Activated naive CD4-positive, alpha-beta T cell treated with anti-CD3 and anti-CD28 coated beads for 36 hours (primary cell): ENCODE data around the gene OBSL1. TPM values are rescaled to one million over a fixed set of nuclear protein-coding genes. Genes with fewer than 3 reads are reported as not detected.

Source experiments
- CTCF ChIA-PET: fragments of 350-600 bp; sonication (Branson Sonifier 250); formaldehyde crosslinking; loops from one replicate; lab custom pipeline; 2021; ENCODE audit warnings: antibody characterized with exemption; lab: Charles Lee
- DNase-seq: peaks from one replicate; pipeline ENCODE4 v3.0.0-alpha.2; 2020
- H3K27ac Mint-ChIP-seq: one replicate; pipeline ENCODE4 v1.8.0; 2021; ENCODE audit warnings: mild to moderate bottlenecking, mixed read lengths
- H3K27me3 Mint-ChIP-seq: one replicate; pipeline ENCODE4 v1.8.0; 2021; ENCODE audit warnings: low read depth, mixed read lengths
- H3K36me3 Mint-ChIP-seq: one replicate; pipeline ENCODE4 v1.8.0; 2021; ENCODE audit warnings: low read depth, mixed read lengths
- H3K4me1 Mint-ChIP-seq: one replicate; pipeline ENCODE4 v1.8.0; 2021; ENCODE audit warnings: low read depth, mixed read lengths
- H3K4me3 Mint-ChIP-seq: one replicate; pipeline ENCODE4 v1.8.0; 2021; ENCODE audit warnings: mild to moderate bottlenecking, moderate library complexity, mixed read lengths
- H3K9me3 Mint-ChIP-seq: one replicate; pipeline ENCODE4 v1.8.0; 2021; ENCODE audit warnings: mixed read lengths
- intact Hi-C: fragments of 100-400 bp; cut with micrococcal nuclease; formaldehyde crosslinking; loops from one replicate; pipeline ENCODE4 v1.15.1; 2023
- total RNA-seq, 2 experiments: library from RNA; stranded (reverse); gene quantifications; one replicate each; pipeline ENCODE4 v1.2.3, GENCODE V29; 2021

OBSL1 gene
- total RNA-seq: 1 to 10 TPM; 1.5 to 1.6 TPM

DNA sequence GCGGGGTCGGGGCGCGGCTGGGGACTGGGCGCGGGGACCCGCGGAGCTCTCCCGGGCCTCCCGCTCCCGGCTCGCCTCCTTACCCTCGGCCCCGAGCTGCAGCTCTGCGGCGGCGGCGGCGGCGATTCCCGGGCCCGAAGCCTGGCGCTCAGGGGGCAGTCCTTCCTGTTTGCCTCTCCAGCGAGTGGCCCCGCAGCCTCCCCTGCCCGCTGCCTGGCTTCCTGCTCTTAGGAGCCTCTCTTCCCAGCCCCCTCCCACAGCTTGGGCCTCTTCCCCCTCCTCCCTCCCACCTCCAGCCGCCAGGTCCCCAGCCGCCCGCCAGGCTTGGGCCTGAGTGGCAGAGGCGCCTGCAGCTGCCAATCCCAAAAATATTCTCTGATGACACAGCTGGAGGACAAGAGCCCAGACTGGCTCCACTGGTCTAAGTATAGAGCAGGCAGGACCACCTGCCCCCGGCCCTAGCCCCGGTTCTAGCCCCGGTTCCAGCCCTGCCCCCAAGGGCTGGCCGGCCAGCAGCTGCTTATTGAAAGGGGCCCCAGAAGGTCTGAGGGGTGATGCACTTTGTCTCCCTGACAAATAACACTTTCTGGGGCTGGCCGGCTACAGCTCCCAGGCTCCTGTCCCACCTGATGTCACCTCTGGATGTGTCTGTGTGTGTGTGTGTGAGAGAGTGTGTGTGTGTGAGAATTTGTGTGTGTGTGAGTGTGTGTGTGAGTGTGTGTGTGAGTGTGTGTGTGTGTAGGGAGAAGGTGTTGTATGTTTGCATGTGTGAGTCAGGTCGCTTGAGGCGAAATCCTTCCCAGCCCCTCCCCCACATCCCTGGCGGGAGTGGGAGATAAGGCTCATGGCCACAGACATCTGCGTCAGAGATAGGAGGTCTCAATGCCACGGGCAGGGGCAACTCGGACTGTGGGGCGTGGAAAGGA is at the start of gene OBSL1:
OBSL1 (minus strand) TSS at position 229 of the 926 bp plus-strand sequence. CDS start 307 bp downstream, outside the sequence.
- Mint-ChIP-seq H3K27ac (no peak within 1 kb of the TSS), H3K9me3 (no peaks in the 10 kb centered on the region), H3K4me3 (peak within 1 kb of the TSS; percentile 52), H3K27me3 (peaks cover 41% of the 10 kb centered on the region), H3K4me1 (no peaks in the 10 kb centered on the region), H3K36me3 (no peaks in the 10 kb centered on the region)
- intact Hi-C loops: no loop called here
- DNase-seq: no peak
- CTCF ChIA-PET: interaction anchor here (0.7 to 1.4 kb wide), 3 partner anchors 13 to 168 kb away, joined by 3 to 6 read pairs (median 6); no protein-coding TSS in a partner anchor

DNA sequence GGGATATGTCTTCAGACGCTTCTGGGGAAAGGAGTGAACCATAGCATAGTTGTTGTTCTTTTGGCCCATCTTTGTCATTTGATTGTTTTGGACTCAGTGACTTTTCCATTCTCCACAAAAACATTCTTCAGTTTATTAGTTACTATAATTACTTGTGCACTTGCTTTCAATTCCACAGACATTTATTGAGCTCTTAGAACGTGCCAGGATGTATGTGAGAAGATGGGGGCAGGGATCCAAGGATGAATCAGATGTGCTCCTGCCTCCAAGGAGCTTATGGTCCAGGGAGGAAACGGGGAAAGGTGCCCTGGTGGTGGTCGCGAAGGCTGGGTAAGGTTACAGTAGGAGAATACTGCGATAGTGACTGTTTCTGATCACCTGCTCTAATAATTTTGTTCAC is 49.2 kb upstream of the OBSL1 start:
- H3K4me1 Mint-ChIP-seq: no peaks in the 10 kb centered on the region
- H3K36me3 Mint-ChIP-seq: no peaks in the 10 kb centered on the region
- DNase-seq: no peak
- CTCF ChIA-PET: interaction anchor here (0.6 to 1.5 kb wide), 3 partner anchors 21 to 652 kb away, joined by 3 to 4 read pairs (median 3); no protein-coding TSS in a partner anchor
- H3K27ac Mint-ChIP-seq: no peak overlapping the region
- H3K4me3 Mint-ChIP-seq: no peak overlapping the region
- intact Hi-C loops: no loop called here
- H3K9me3 Mint-ChIP-seq: no peaks in the 10 kb centered on the region
- peaks cover 2% of the 10 kb centered on the region for H3K27me3 Mint-ChIP-seq

GRCh38 chr2:219619235-219619634 is 47.9 kb upstream of the OBSL1 start:
- no peak overlapping the region for H3K4me3 Mint-ChIP-seq
- H3K4me1 Mint-ChIP-seq: no peaks in the 10 kb centered on the region
- intact Hi-C loops: no loop called here
- H3K27ac Mint-ChIP-seq: no peak overlapping the region
- peaks cover 2% of the 10 kb centered on the region for H3K27me3 Mint-ChIP-seq
- no peak for DNase-seq
- H3K9me3 Mint-ChIP-seq: no peaks in the 10 kb centered on the region
- H3K36me3 Mint-ChIP-seq: no peaks in the 10 kb centered on the region
- CTCF ChIA-PET: interaction anchor here (0.7 kb wide), 1 partner anchor 41 kb away, joined by 3 read pairs; no protein-coding TSS in a partner anchor

DNA sequence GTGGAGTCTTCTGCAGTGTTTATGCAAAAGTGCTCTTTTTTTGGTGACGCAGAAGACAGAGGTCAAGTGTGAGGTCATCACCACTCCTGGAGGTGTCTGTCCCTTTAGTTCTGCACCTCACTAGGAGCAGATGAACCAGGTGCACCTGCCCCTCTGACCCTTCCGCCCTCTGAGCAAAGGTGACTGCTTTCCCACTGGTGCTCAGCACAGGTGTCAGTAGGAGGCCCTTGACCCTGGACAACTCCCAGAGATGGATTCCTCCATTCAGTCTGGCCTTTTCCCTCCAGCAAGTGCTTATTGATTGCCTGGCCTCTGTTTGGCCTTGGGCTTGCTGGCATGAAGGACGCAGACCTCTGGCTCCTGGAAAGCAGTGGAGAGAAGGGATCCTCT is 47.4 kb upstream of the OBSL1 start:
- Mint-ChIP-seq H3K4me1 (no peaks in the 10 kb centered on the region), H3K4me3 (no peak overlapping the region), H3K36me3 (no peaks in the 10 kb centered on the region), H3K27me3 (peaks cover 2% of the 10 kb centered on the region), H3K9me3 (no peaks in the 10 kb centered on the region), H3K27ac (no peak overlapping the region)
- intact Hi-C loops: no loop called here
- DNase-seq: no peak
- CTCF ChIA-PET: interaction anchor here (0.7 kb wide), 1 partner anchor 42 kb away, joined by 3 read pairs; no protein-coding TSS in a partner anchor

DNA sequence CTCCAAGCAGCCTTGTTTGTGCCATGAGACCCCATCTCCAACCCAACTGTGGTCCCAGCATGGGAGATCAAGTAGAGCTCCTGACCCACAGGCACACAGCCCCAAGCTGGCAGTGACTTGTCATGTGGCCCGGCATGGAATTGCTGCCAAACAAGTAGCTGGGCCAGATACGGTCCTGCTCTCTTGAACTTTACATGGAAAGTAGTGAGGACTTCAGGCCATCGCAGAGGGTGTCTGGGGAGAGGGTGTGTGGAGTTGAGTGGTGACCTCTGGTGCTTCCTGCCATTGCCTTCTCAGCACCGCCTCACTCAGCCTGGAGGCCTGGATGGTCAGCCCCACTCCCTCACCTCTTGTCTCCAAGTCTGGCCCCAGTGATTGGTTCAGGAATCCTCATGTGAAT is 45.2 kb upstream of the OBSL1 start:
- peaks cover 10% of the 10 kb centered on the region for H3K4me1 Mint-ChIP-seq
- DNase-seq: no peak
- no peak overlapping the region for H3K4me3 Mint-ChIP-seq
- H3K36me3 Mint-ChIP-seq: peaks cover 4% of the 10 kb centered on the region
- CTCF ChIA-PET: interaction anchor here (1.1 to 1.3 kb wide), 2 partner anchors 56 to 213 kb away, joined by 3 to 4 read pairs; no protein-coding TSS in a partner anchor
- no peaks in the 10 kb centered on the region for H3K9me3 Mint-ChIP-seq
- no peak overlapping the region for H3K27ac Mint-ChIP-seq
- intact Hi-C loops: no loop called here
- no peaks in the 10 kb centered on the region for H3K27me3 Mint-ChIP-seq

DNA sequence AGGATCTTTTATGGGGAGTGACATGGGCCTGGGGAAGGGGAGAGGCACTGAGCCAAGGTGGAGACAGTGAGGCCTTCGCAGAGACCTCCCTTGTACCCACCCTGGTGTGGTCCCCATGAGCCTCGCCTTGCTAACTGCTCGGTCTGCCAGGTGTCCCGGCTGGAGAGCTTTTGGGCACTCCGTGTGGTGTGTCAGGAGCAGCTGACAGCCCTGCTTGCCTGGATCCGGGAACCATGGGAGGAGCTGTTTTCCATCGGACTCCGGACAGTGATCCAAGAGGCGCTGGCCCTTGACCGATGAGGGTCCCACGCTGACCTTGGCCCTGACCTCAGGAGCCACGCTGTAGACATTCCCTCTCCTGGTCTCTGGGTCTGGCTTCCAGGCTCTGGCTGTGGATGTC is 44.6 kb upstream of the OBSL1 start:
- no peaks in the 10 kb centered on the region for H3K27me3 Mint-ChIP-seq
- H3K4me1 Mint-ChIP-seq: peaks cover 10% of the 10 kb centered on the region
- H3K36me3 Mint-ChIP-seq: peaks cover 8% of the 10 kb centered on the region
- no peak overlapping the region for H3K27ac Mint-ChIP-seq
- CTCF ChIA-PET: interaction anchor here (1.1 to 1.3 kb wide), 2 partner anchors 55 to 213 kb away, joined by 3 to 4 read pairs; no protein-coding TSS in a partner anchor
- H3K9me3 Mint-ChIP-seq: no peaks in the 10 kb centered on the region
- no peak for DNase-seq
- no peak overlapping the region for H3K4me3 Mint-ChIP-seq
- intact Hi-C loops: no loop called here

GRCh38 chr2:219615036-219615435 is 43.7 kb upstream of the OBSL1 start:
- H3K4me3 Mint-ChIP-seq: no peak overlapping the region
- H3K27ac Mint-ChIP-seq: no peak overlapping the region
- peaks cover 10% of the 10 kb centered on the region for H3K4me1 Mint-ChIP-seq
- no peaks in the 10 kb centered on the region for H3K27me3 Mint-ChIP-seq
- H3K9me3 Mint-ChIP-seq: no peaks in the 10 kb centered on the region
- no peak for DNase-seq
- CTCF ChIA-PET: no interaction called here
- intact Hi-C loops: no loop called here
- peaks cover 11% of the 10 kb centered on the region for H3K36me3 Mint-ChIP-seq

- Mint-ChIP-seq H3K27me3 (no peaks in the 10 kb centered on the region), H3K4me3 (no peak overlapping the region), H3K36me3 (peaks cover 11% of the 10 kb centered on the region), H3K27ac (no peak overlapping the region), H3K4me1 (peaks cover 10% of the 10 kb centered on the region), H3K9me3 (no peaks in the 10 kb centered on the region)
- intact Hi-C loops: no loop called here
- no peak for DNase-seq
- CTCF ChIA-PET: interaction anchor here (0.7 kb wide), 1 partner anchor 44 kb away, joined by 3 read pairs; no protein-coding TSS in a partner anchor
Observed at GRCh38 chr2:219614076-219614860, 42.9 kb upstream of the OBSL1 start.

DNA sequence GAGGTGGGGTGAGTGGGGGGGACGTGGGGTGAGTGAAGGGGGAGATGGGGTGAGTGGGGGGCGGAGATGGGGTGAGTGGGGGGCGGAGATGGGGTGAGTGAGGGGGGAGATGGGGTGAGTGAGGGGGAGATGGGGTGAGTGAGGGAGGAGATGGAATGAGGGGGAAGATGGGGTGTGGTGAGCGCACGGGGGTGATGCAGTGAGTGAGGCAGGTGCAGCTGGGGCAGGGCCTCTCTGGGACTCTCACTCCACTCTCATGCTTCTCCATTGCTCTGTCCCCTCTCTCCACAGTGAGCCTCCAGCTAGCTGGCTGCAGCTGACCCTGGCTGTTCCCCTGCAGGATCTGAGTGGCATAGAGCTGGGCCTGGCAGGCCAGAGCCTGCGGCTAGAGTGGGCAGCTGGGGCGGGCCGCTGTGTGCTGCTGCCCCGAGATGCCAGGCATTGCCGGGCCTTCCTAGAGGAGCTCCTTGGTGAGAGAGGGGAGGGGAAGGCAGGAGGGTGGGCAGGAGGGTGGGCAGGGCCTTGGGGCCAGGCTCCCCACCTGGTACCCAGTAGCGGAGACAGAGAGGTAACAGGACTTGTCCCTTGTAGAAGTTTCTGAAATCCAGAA is 42.2 kb upstream of the OBSL1 start:
- peaks cover 10% of the 10 kb centered on the region for H3K4me1 Mint-ChIP-seq
- intact Hi-C loops: no loop called here
- no peak overlapping the region for H3K4me3 Mint-ChIP-seq
- no peaks in the 10 kb centered on the region for H3K9me3 Mint-ChIP-seq
- CTCF ChIA-PET: interaction anchor here (0.7 to 0.8 kb wide), 2 partner anchors 44 to 76 kb away, joined by 3 read pairs; no protein-coding TSS in a partner anchor
- H3K27ac Mint-ChIP-seq: no peak overlapping the region
- H3K36me3 Mint-ChIP-seq: peaks cover 11% of the 10 kb centered on the region
- DNase-seq: no peak
- no peaks in the 10 kb centered on the region for H3K27me3 Mint-ChIP-seq

GRCh38 chr2:219612577-219613286 is 41.4 kb upstream of the OBSL1 start:
- Mint-ChIP-seq H3K9me3 (no peaks in the 10 kb centered on the region), H3K4me3 (no peak overlapping the region), H3K27me3 (no peaks in the 10 kb centered on the region), H3K36me3 (peaks cover 11% of the 10 kb centered on the region), H3K4me1 (peaks cover 10% of the 10 kb centered on the region), H3K27ac (no peak overlapping the region)
- CTCF ChIA-PET: interaction anchor here (0.8 to 1.1 kb wide), 2 partner anchors 22 to 77 kb away, joined by 3 read pairs; no protein-coding TSS in a partner anchor
- intact Hi-C loops: no loop called here
- DNase-seq: peak; percentile 25

GRCh38 chr2:219611866-219612576 is 40.7 kb upstream of the OBSL1 start:
- Mint-ChIP-seq H3K4me3 (no peak overlapping the region), H3K9me3 (no peaks in the 10 kb centered on the region), H3K27me3 (no peaks in the 10 kb centered on the region), H3K36me3 (peaks cover 15% of the 10 kb centered on the region), H3K27ac (no peak overlapping the region), H3K4me1 (peaks cover 10% of the 10 kb centered on the region)
- intact Hi-C loops: no loop called here
- no peak for DNase-seq
- CTCF ChIA-PET: interaction anchor here (1.1 kb wide), 1 partner anchor 23 kb away, joined by 3 read pairs; no protein-coding TSS in a partner anchor
